HG03159 (cell line): ENCODE data around the gene ARRDC2.
A peak's percentile ranks its signal among the peaks of the same experiment; 100 is the strongest.
"Not testable (repeated sequence)": the region's sequence is repeated elsewhere in the genome, so short reads cannot be mapped to it uniquely, and the experiment has no call there.

Experiments
- ATAC-seq: cut with Tn5 transposase; IDR thresholded peaks from one replicate; pipeline ENCODE4 v1.9.1; 2021; ENCODE audit warnings: mild to moderate bottlenecking, moderate library complexity; ENCODE audit not compliant: unreplicated experiment

ARRDC2 gene

GRCh38 chr19:17989425-17990094, 18.4 kb upstream of the ARRDC2 start:
- no peak for ATAC-seq

- ATAC-seq = no peak
These were observed 14.7 kb upstream of the ARRDC2 start for GRCh38 chr19:17993076-17993813.

- ATAC-seq = no peak
These were observed 11.1 kb upstream of the ARRDC2 start for GRCh38 chr19:17996826-17997316.

- no peak for ATAC-seq
These were observed 9.8 kb upstream of the ARRDC2 start for GRCh38 chr19:17997969-17998826.

GRCh38 chr19:17998827-17999150, 9.2 kb upstream of the ARRDC2 start:
- ATAC-seq = no peak

GRCh38 chr19:17999684-18000479, 8.1 kb upstream of the ARRDC2 start:
- ATAC-seq = no peak

GRCh38 chr19:18000480-18000914, 7.5 kb upstream of the ARRDC2 start:
- ATAC-seq = no peak

GRCh38 chr19:18000915-18001776, 6.8 kb upstream of the ARRDC2 start:
- peak; percentile 50 for ATAC-seq

GRCh38 chr19:18001777-18002345, 6.1 kb upstream of the ARRDC2 start:
- ATAC-seq = no peak

GRCh38 chr19:18002347-18002850, 5.6 kb upstream of the ARRDC2 start:
- ATAC-seq = no peak

GRCh38 chr19:18005750-18006149, 2.2 kb upstream of the ARRDC2 start:
- ATAC-seq = not testable (repeated sequence)

GRCh38 chr19:18007044-18007916, 690 bp upstream of the ARRDC2 start:
- ATAC-seq = no peak

- ATAC-seq = no peak
These were observed 844 bp downstream of the ARRDC2 start for GRCh38 chr19:18008814-18009213.

- no peak for ATAC-seq
These were observed 1.6 kb downstream of the ARRDC2 start for GRCh38 chr19:18009412-18010066.

GRCh38 chr19:18010149-18010548, 2.2 kb downstream of the ARRDC2 start:
- no peak for ATAC-seq

- ATAC-seq = no peak
These were observed 5.5 kb downstream of the ARRDC2 start for GRCh38 chr19:18013210-18014111.

- no peak for ATAC-seq
These were observed 6.2 kb downstream of the ARRDC2 start for GRCh38 chr19:18014197-18014596.
